Measurements from ENCODE around the gene MYBBP1A. TPM values are rescaled to one million over a fixed set of nuclear protein-coding genes. Genes with fewer than 3 reads are reported as not detected.

The MYBBP1A gene
- total and polyA plus RNA-seq, 2 of the 4 experiments (the other 2 are of a cell fraction): 22.6 to 45.9 TPM

DNA sequence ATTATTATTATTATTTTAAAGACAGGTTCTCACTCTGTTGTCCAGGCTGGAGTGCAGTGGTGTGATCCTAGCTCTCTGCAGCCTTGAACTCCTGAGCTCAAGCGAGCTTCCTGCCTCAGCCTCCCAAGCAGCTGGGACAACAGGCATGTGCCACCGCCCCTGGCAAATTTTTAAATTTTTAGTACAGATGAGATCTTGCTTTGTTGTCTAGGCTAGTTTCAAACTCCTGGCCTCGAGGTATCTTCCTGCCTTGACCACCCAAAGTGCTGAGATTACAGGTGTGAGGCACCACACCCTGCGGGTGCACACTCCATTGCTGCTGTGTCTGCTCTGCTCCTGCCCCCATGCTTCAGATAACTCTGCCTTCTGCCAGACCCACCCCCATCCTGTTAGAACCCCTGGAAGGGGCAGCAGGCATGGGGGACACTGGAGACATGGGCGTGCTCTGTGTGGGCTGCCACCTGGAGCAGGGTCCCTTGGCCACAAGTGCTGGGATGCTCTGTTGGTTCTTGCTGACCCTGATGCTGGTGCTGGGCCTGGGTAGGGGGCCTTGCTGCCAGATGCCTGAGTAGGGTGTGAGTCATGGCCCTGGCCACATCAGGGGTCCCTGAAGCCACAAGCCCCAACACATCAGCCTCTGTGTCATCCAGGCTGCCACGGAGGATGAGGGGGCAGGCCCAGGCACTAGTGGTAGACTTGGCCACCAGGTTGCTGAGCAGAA is 2.6 kb upstream of the MYBBP1A start:
- no peak overlapping the region for H2BK5ac ChIP-seq (ENCODE audit: low read depth, low read length, poor library complexity, severe bottlenecking)
- H3K4me1 ChIP-seq (ENCODE audit: control insufficient read depth, insufficient read depth, low read length): peaks cover 8% of the 10 kb centered on the region
- H3K27me3 ChIP-seq (ENCODE audit: control insufficient read depth, insufficient read depth, low read length): peaks cover 5% of the 10 kb centered on the region; the same call in 1 of the 2 replicates
- in situ Hi-C loops (cut with MboI; ENCODE audit: low sequenced_read_pairs): loop anchor here (10.0 kb wide), 1 partner anchor 63 kb away; the partner anchor contains the start of gene SPNS2
- ChIA-PET POLR2A (ENCODE audit: unreplicated experiment) (no interaction called here), CTCF (interaction anchor here (1.0 kb wide), 1 partner anchor 9 kb away, joined by 3 read pairs; no protein-coding TSS in a partner anchor)
- no peak overlapping the region for H2AFZ ChIP-seq (replicated peaks; ENCODE audit: low read length, poor library complexity)
- H3K9me1 ChIP-seq (ENCODE audit: insufficient read depth, low read length): 0 out of 2 replicates have a peak, but pooled peaks cover 2% of the 10 kb centered on the region
- H3K79me1 ChIP-seq (ENCODE audit: low read depth in 1 of 2, low read length in 2 of 2): peaks cover 9 to 21% of the 10 kb centered on the region in 2 experiments
- no peak overlapping the region for H2BK15ac ChIP-seq (ENCODE audit: low read depth, low read length)
- intact Hi-C loops (cut with micrococcal nuclease): loop anchor here (5.0 kb wide), 1 partner anchor 135 kb away; no protein-coding TSS in a partner anchor
- no peak overlapping the region for H2BK120ac ChIP-seq (ENCODE audit: low read depth, low read length)
- H3K9ac ChIP-seq (ENCODE audit: low read depth, low read length): no peak overlapping the region
- H3K27ac ChIP-seq (ENCODE audit: insufficient read depth, low read length): no peak overlapping the region
- no peak overlapping the region for H4K5ac ChIP-seq (ENCODE audit: low read depth, low read length)
- no peak overlapping the region for H3K18ac ChIP-seq (ENCODE audit: low read depth, low read length)
- no peaks in the 10 kb centered on the region for H4K20me1 ChIP-seq (ENCODE audit: insufficient read depth, low read length)
- no peak overlapping the region for H3K23ac ChIP-seq (ENCODE audit: low read depth, low read length)
- H3K56ac ChIP-seq (ENCODE audit: extremely low read depth, insufficient read depth, low read length): no peak overlapping the region
- peaks cover 2% of the 10 kb centered on the region; the same call in 1 of the 2 replicates for H3K36me3 ChIP-seq (ENCODE audit: control insufficient read depth, insufficient read depth, low read length)
- dilution Hi-C loops (cut with HindIII; ENCODE audit: low sequenced_read_pairs, unreplicated experiment): no loop called here
- H4K91ac ChIP-seq (ENCODE audit: insufficient read depth, low read depth, low read length): no peak overlapping the region
- H3K4me2 ChIP-seq (ENCODE audit: low read depth, low read length): no peak overlapping the region
- no TSS peak for BruUV-seq (replicated peaks)
- no peak overlapping the region for H2AK9ac ChIP-seq (replicated peaks; ENCODE audit: low read depth, low read length, poor library complexity)
- WGBS, 2 experiments (ENCODE audit: extremely low coverage in 2 of 2, insufficient read length in 1 of 2): 90% methylated on average over 2 of the region's 6 CpGs; no CpG with 5 or more reads in 1 of the 2 experiments
- no peak for DNase-seq
- H4K8ac ChIP-seq (ENCODE audit: low read depth in 2 of 2, low read length in 2 of 2): no peak overlapping the region
- ATAC-seq (ENCODE audit: low read depth): no peak
- no peak overlapping the region for H2AK5ac ChIP-seq (ENCODE audit: low read depth, low read length)
- H3K4me3 ChIP-seq (ENCODE audit: insufficient read depth, low read depth, low read length): no peak overlapping the region
- H3K14ac ChIP-seq (replicated peaks; ENCODE audit: low read depth, low read length): no peak overlapping the region
- no peak overlapping the region for H3K4ac ChIP-seq (ENCODE audit: low read depth, low read length)
- H3K9me3 ChIP-seq (ENCODE audit: control insufficient read depth, insufficient read depth, low read length): no peaks in the 10 kb centered on the region
- H2BK20ac ChIP-seq (ENCODE audit: low read depth, low read length): no peak overlapping the region
- TF ChIP-seq POLR2A (IDR thresholded peaks at IDR 0.05; ENCODE audit: low read depth, low read length) (no peak), CHD1 (IDR thresholded peaks at IDR 0.05; ENCODE audit: low read depth, low read length) (no peak), RCOR1 (IDR thresholded peaks at IDR 0.05; ENCODE audit: insufficient replicate concordance, low read length) (no peak), RAD21 (IDR thresholded peaks at IDR 0.05; ENCODE audit: low read length) (no peak), MXI1 (IDR thresholded peaks at IDR 0.05; ENCODE audit: borderline replicate concordance, low read depth, low read length) (no peak), MAZ (IDR thresholded peaks at IDR 0.05; ENCODE audit: borderline replicate concordance, low read depth, low read length) (no peak), CEBPB (IDR thresholded peaks at IDR 0.05; ENCODE audit: low read depth, low read length) (no peak), FOS (IDR thresholded peaks at IDR 0.05; ENCODE audit: low read depth, low read length) (no peak), MAFK (IDR thresholded peaks at IDR 0.05; ENCODE audit: low read depth, low read length) (no peak), BHLHE40 (IDR thresholded peaks at IDR 0.05; ENCODE audit: low read depth, low read length) (no peak), SMC3 (IDR thresholded peaks at IDR 0.05; ENCODE audit: low read depth, low read length) (no peak), NFE2L2 (IDR thresholded peaks at IDR 0.05; ENCODE audit: low read depth, low read length) (no peak)
- TF ChIP-seq, protein P1, sequence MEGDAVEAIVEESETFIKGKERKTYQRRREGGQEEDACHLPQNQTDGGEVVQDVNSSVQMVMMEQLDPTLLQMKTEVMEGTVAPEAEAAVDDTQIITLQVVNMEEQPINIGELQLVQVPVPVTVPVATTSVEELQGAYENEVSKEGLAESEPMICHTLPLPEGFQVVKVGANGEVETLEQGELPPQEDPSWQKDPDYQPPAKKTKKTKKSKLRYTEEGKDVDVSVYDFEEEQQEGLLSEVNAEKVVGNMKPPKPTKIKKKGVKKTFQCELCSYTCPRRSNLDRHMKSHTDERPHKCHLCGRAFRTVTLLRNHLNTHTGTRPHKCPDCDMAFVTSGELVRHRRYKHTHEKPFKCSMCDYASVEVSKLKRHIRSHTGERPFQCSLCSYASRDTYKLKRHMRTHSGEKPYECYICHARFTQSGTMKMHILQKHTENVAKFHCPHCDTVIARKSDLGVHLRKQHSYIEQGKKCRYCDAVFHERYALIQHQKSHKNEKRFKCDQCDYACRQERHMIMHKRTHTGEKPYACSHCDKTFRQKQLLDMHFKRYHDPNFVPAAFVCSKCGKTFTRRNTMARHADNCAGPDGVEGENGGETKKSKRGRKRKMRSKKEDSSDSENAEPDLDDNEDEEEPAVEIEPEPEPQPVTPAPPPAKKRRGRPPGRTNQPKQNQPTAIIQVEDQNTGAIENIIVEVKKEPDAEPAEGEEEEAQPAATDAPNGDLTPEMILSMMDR (conservative IDR thresholded peaks at IDR 0.05; ENCODE audit: low read depth, low read length): no peak
- TF ChIP-seq, protein P2, sequence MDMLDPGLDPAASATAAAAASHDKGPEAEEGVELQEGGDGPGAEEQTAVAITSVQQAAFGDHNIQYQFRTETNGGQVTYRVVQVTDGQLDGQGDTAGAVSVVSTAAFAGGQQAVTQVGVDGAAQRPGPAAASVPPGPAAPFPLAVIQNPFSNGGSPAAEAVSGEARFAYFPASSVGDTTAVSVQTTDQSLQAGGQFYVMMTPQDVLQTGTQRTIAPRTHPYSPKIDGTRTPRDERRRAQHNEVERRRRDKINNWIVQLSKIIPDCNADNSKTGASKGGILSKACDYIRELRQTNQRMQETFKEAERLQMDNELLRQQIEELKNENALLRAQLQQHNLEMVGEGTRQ (IDR thresholded peaks at IDR 0.05; ENCODE audit: low read depth, low read length): no peak
- TF ChIP-seq, protein P3, sequence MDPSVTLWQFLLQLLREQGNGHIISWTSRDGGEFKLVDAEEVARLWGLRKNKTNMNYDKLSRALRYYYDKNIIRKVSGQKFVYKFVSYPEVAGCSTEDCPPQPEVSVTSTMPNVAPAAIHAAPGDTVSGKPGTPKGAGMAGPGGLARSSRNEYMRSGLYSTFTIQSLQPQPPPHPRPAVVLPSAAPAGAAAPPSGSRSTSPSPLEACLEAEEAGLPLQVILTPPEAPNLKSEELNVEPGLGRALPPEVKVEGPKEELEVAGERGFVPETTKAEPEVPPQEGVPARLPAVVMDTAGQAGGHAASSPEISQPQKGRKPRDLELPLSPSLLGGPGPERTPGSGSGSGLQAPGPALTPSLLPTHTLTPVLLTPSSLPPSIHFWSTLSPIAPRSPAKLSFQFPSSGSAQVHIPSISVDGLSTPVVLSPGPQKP (IDR thresholded peaks at IDR 0.05; ENCODE audit: borderline replicate concordance, low read depth, low read length): no peak
